Lower leg skin (tissue), 3 donors: ENCODE data around the gene AXL.

Experiments used
- CTCF ChIP-seq, 3 donors: fragments of 450-650 bp; IDR thresholded peaks; one replicate each; pipeline ENCODE4 v1.5.1; 2016; ENCODE audit warnings: antibody characterized with exemption in 3 of 3, mild to moderate bottlenecking in 3 of 3, moderate library complexity in 2 of 3
- POLR2A ChIP-seq, 2 donors: fragments of 450-650 bp; IDR thresholded peaks; one replicate each; pipeline ENCODE4 v1.6.1; 2016 to 2017; ENCODE audit warnings: antibody characterized with exemption in 2 of 2, mild to moderate bottlenecking in 1 of 2, moderate library complexity in 1 of 2

- TF ChIP-seq CTCF (IDR thresholded peaks at IDR 0.05) (no peak), POLR2A (IDR thresholded peaks at IDR 0.05) (no peak)
Measured at GRCh38 chr19:41273076-41273475, 54.1 kb downstream of the AXL start.
